ENCODE measurements around the gene SIK3.

Gene SIK3

GRCh38 chr11:117107701-117108590 is 9.7 kb upstream of the SIK3 start:
- DNase-seq = no peak

GRCh38 chr11:117100556-117100955 is 2.3 kb upstream of the SIK3 start:
- no peak for DNase-seq

GRCh38 chr11:117099696-117100095 is 1.5 kb upstream of the SIK3 start:
- DNase-seq = no peak

- peak; percentile 40 to 45 for DNase-seq
These were observed 599 bp downstream of the SIK3 start for GRCh38 chr11:117097389-117098268.

- no peak for DNase-seq
These were observed 1.2 kb downstream of the SIK3 start for GRCh38 chr11:117097014-117097388.

GRCh38 chr11:117096201-117096991 is 1.8 kb downstream of the SIK3 start:
- DNase-seq = peak; percentile 17 to 56

GRCh38 chr11:117095284-117096161 is 2.7 kb downstream of the SIK3 start:
- no peak for DNase-seq

GRCh38 chr11:117094776-117095175 is 3.5 kb downstream of the SIK3 start:
- no peak for DNase-seq

- DNase-seq = no peak
These were observed 5.2 kb downstream of the SIK3 start for GRCh38 chr11:117092951-117093590.

GRCh38 chr11:117091753-117092477 is 6.3 kb downstream of the SIK3 start:
- DNase-seq = no peak

GRCh38 chr11:117090111-117090706 is 8.0 kb downstream of the SIK3 start:
- DNase-seq = no peak

- DNase-seq = no peak
These were observed 8.5 kb downstream of the SIK3 start for GRCh38 chr11:117089685-117090084.

- DNase-seq = no peak
These were observed 10.8 kb downstream of the SIK3 start for GRCh38 chr11:117087446-117087845.

- no peak for DNase-seq
These were observed 13.2 kb downstream of the SIK3 start for GRCh38 chr11:117084992-117085391.

GRCh38 chr11:117083011-117083935 is 15.0 kb downstream of the SIK3 start:
- DNase-seq = no peak

GRCh38 chr11:117081908-117082307 is 16.3 kb downstream of the SIK3 start:
- DNase-seq = no peak

GRCh38 chr11:117080370-117080769 is 17.9 kb downstream of the SIK3 start:
- DNase-seq = no peak

- no peak for DNase-seq
These were observed 21.1 kb downstream of the SIK3 start for GRCh38 chr11:117076941-117077691.
